Measurements from ENCODE around the gene CPN2. TPM values are rescaled to one million over a fixed set of nuclear protein-coding genes. Genes with fewer than 3 reads are reported as not detected.

CPN2 gene
- polyA plus RNA-seq, 10 donors: 0.07 to 0.16 (median 0.09) TPM; not detected in 5

DNA sequence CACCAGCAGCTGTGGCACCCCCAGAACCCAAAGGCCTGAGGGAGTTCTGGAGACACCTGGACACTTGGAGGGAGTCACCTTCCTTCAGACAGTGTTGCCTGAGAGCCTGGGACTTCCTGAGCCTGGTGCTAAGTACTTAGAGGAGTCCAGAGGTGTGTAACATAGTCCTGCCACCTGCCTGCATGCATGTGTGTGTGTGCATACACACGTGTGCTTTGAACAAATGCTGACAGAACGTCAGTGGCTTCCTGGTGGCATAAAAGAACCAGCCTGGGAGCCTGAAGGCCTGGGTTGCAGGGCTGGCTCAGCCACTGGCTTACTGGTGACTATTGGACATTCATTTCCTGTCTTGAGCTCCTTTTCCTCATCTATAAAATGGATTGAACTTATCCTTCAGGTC, 3.2 kb upstream of the CPN2 start:
- DNase-seq: no peak

DNA sequence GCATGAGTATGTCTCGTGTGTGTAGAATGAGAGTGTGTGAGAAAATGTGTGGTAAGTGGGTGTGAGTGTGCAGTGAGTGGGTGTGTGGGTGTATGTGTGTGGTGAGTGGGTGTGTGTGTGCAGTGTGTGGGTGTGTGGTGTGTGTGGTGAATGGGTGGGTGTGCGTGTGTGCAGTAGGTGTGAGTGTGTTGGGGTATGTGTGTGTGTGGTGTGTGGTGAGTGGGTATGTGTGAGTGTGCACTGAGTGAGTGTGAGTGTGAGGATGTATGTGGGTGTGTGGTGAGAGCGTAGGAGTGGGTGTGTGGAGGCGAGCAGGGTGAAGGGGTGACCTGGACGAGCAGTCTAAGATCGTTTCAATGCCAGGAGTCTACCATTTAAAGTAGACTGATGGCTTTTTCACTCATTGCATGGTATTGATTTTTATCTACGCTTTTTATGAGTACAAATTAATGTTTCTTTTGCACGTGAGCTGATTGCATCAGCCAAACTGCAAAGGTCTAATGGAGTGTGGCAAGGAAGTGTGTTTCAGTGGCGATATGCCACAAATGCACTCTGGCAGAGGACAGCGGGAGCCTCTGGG, 1.6 kb upstream of the CPN2 start:
- no peak for DNase-seq

GRCh38 chr3:194351952-194352536, 916 bp upstream of the CPN2 start:
- DNase-seq: no peak

- no peak for DNase-seq
These were observed 429 bp downstream of the CPN2 start for GRCh38 chr3:194350726-194351071.

GRCh38 chr3:194348354-194348753, 2.8 kb downstream of the CPN2 start:
- DNase-seq: no peak

- no peak for DNase-seq
These were observed 4.5 kb downstream of the CPN2 start for GRCh38 chr3:194346621-194347020.

DNA sequence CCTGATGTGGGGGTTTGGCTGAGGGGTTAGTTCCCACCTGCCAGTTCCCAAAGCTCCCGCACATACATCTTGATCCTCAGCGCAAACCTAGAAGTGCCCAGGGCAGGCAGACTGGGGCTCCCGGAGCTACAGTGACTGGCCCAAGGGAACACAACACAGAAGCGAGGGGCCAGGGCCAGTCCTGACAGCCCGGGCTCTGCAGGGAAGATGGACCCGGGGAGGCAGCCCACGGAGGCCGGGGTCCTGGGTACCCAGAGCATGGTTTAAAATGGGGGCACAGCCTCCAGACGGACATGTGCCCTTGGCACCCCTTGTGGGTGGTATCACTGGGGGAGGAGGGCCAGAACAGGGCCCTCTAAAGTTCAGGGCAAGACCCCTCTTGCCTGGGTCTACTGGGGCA, 5.1 kb downstream of the CPN2 start:
- DNase-seq: no peak

- peak in 2 of 3 donors; percentile 80 to 84 for DNase-seq
These were observed 7.1 kb downstream of the CPN2 start for GRCh38 chr3:194344012-194344411.

DNA sequence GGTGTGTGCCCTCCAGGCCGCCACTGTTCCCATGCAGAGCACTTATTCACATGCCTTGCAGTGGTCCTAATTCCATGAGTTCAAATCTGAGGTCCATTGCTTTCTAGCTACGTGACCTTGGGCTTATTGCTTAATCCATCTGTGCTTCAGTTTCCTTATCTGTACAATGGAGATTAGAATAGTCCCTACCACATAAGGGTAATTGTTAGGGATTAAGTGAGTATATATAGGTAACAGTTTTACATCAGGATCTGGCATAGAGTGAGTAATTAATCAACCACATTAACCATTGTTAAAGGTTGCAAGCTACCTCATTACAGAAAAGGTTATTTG, 7.6 kb downstream of the CPN2 start:
- DNase-seq: no peak

- no peak for DNase-seq
These were observed 8.1 kb downstream of the CPN2 start for GRCh38 chr3:194342861-194343560.

GRCh38 chr3:194340757-194341400, 10.2 kb downstream of the CPN2 start:
- no peak for DNase-seq

GRCh38 chr3:194339840-194340239, 11.3 kb downstream of the CPN2 start:
- no peak for DNase-seq

GRCh38 chr3:194339356-194339755, 11.8 kb downstream of the CPN2 start:
- no peak for DNase-seq

- DNase-seq: no peak
These were observed 13.0 kb downstream of the CPN2 start for GRCh38 chr3:194337965-194338753.

DNA sequence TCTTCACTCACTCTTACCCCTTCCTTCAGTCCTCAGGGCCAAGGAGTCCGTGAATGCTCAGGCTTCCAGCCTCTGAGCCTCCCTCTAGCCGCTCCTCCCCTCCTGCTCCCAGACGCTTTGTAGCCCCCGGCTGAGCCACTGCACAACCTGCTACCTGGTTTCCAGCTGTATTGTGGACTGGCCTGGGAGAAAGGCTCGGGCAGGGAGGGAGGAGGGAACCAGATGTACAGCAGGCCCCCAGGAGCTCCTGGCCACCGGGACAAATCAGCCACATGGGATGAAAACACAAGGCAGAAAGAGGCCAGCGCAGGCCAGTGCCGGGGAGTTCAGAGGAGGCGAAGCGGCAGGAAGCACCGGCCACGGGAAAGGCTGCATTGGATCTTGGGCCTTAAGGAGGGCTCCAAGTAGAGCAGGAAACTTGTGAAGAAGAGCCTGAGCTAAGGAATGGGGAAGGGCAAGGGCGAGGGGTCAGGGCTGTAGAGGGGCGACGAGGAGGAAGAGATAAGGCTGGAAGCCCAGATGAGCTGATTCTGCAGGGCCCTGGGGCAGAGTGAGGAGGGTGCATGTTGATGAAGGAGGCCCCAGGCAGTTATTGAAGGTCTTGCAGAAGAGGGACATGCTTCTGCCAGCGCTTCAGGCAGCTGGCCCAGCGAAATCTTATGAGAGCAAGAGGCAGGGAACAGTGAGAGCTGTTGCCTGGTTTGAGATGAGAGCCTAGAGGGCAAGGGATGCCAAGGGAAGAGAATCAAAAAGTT, 14.3 kb downstream of the CPN2 start:
- DNase-seq: no peak

DNA sequence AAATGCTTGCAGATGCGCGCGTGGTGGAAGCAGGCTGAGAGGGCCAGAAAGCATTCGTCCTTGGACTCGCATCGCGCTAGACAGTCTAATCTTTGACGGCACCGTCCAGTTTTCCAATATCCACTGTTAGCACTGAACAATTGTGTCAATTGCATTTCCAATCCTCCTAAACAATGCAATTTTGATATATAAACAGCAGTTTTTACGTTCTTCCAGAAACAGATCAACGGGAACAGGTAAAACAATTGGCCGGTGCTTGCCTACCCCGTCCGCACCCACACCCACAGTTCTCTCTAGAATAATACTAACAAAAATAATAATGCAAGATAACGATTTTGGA, 17.2 kb downstream of the CPN2 start:
- DNase-seq: no peak

- DNase-seq: peak; percentile 82 to 95 (median 94)
These were observed 17.7 kb downstream of the CPN2 start for GRCh38 chr3:194333212-194333980.

DNA sequence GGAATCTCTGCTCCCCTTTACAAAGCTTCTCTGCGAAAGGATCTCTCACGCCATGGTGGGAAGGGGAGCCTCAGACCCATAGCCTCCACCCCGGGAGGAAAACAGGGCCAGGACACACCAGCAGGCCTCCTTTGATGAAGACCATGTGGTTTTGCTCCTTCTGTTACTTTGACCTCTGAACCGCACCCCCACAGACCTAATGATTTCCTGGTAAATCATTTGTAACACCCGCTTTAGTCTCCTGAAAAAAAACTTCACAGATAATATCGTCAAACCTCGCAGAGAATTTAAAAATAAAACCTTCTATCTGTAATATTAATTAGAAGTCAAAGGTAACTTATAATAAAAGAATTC, 18.3 kb downstream of the CPN2 start:
- no peak for DNase-seq

DNA sequence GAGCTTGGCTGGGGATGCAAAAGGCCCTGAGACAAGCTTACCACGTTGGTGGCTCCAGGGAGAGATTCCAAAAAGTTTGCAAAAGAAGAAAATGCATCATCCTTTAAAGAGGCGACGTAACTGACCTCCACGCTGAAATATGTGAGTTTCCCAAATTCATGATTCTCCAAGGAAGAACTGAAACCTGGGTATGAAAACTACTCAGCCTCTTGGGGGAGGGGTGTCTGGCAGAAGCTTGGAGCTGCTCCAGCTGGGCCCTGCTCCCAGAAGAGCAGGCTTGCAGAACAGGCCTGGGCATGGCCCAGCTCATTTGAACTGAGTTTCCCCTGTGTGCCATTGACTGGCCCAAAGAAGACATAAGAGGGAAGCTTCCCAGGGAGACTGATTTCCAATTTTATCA, 20.5 kb downstream of the CPN2 start:
- peak in 1 of 3 donors; percentile 58 for DNase-seq

DNA sequence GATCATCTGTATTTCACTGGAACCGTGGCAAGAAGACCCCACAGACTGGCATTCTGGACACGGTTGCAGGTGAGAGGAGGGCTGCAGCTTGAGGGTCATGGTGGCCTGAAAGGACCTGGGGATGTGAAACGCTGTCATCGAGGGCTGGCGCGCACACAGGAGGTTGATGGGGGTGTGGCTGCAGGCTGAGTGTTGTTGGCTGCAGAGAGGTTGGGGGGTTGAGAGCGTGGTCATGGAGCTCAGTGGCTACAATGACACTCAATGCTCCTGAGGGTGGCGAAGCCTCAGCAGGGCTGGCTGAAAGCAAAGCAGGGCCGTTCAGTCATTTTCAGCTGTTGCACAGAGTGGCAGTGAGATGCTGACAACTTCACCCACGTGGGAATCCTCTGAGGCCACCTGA, 21.0 kb downstream of the CPN2 start:
- no peak for DNase-seq

DNA sequence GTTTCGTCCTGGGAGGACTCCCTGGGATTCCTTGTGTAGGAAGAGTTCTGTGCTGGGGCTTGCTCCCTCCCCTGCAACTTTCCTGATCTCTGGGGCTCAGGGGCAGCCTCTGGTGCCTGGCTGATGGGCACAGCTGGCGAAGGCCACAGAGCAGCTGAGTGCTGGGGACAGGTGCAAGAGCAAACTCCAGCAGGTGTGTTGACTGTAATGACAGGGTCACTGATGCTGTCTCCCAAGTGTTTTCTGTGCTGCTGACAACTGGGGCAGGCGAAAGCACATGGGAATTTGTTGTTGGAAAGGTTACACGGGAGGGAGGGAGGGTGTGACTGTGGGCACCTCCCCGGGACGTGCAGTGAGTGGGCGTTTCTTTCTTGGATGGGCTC, 21.6 kb downstream of the CPN2 start:
- DNase-seq: peak in 1 of 3 donors; percentile 57

Measured in muscle of back (tissue), 11 donors.